RCC 7860 (cell line): Measurements from ENCODE around the gene IL1R2.

Experiments
- DNase-seq: peaks from one replicate; pipeline ENCODE4 v3.0.0-alpha.2; 2015; ENCODE audit warnings: low spot score
- FAIRE-seq: peaks from 2 replicates; lab custom pipeline; 2012; peaks lifted over from hg19 to GRCh38; lab: Jason Lieb, UNC

IL1R2 gene

GRCh38 chr2:102034683-102035548 is 43.2 kb downstream of the IL1R2 start:
- no peak for FAIRE-seq

GRCh38 chr2:102037681-102038080 is 45.9 kb downstream of the IL1R2 start:
- no peak for FAIRE-seq
- no peak for DNase-seq

More at GRCh38 chr2:102034683-102035548, 43.2 kb downstream of the IL1R2 start:
- no peak for DNase-seq

- no peak for DNase-seq
- FAIRE-seq, result no peak
These were observed 48.5 kb downstream of the IL1R2 start for GRCh38 chr2:102040229-102040628.

GRCh38 chr2:102041351-102041750 is 49.6 kb downstream of the IL1R2 start:
- FAIRE-seq (no peak), DNase-seq (peak; percentile 9)

- FAIRE-seq (no peak), DNase-seq (no peak)
These were observed 50.7 kb downstream of the IL1R2 start for GRCh38 chr2:102042196-102043081.

GRCh38 chr2:102043560-102043959 is 51.8 kb downstream of the IL1R2 start:
- no peak for FAIRE-seq

GRCh38 chr2:102044235-102044896 is 52.6 kb downstream of the IL1R2 start:
- no peak for DNase-seq
- no peak for FAIRE-seq

More at GRCh38 chr2:102043560-102043959, 51.8 kb downstream of the IL1R2 start:
- no peak for DNase-seq

GRCh38 chr2:102044967-102045489 is 53.3 kb downstream of the IL1R2 start:
- FAIRE-seq, result no peak

GRCh38 chr2:102045697-102046096 is 53.9 kb downstream of the IL1R2 start:
- FAIRE-seq, result no peak
- DNase-seq, result no peak

More at GRCh38 chr2:102044967-102045489, 53.3 kb downstream of the IL1R2 start:
- DNase-seq, result no peak

- no peak for FAIRE-seq
- DNase-seq, result no peak
These were observed 54.6 kb downstream of the IL1R2 start for GRCh38 chr2:102046135-102046986.

GRCh38 chr2:102048465-102048864 is 56.7 kb downstream of the IL1R2 start:
- no peak for FAIRE-seq

GRCh38 chr2:102049756-102050443 is 58.1 kb downstream of the IL1R2 start:
- no peak for FAIRE-seq

More at GRCh38 chr2:102048465-102048864, 56.7 kb downstream of the IL1R2 start:
- peak; percentile 22 for DNase-seq

GRCh38 chr2:102050854-102051391 is 59.2 kb downstream of the IL1R2 start:
- DNase-seq (peak; percentile 31), FAIRE-seq (no peak)

More at GRCh38 chr2:102049756-102050443, 58.1 kb downstream of the IL1R2 start:
- DNase-seq, result no peak

- FAIRE-seq (no peak), DNase-seq (peak; percentile 45)
These were observed 60.0 kb downstream of the IL1R2 start for GRCh38 chr2:102051692-102052277.

- DNase-seq (no peak), FAIRE-seq (no peak)
These were observed 60.6 kb downstream of the IL1R2 start for GRCh38 chr2:102052365-102052764.

GRCh38 chr2:102053096-102053495 is 61.3 kb downstream of the IL1R2 start:
- no peak for FAIRE-seq
- no peak for DNase-seq

- FAIRE-seq (no peak), DNase-seq (no peak)
These were observed 63.7 kb downstream of the IL1R2 start for GRCh38 chr2:102055346-102055990.

GRCh38 chr2:102056079-102056581 is 64.4 kb downstream of the IL1R2 start:
- FAIRE-seq (no peak), DNase-seq (no peak)
